Measurements from ENCODE around the gene KATNAL2. TPM values are rescaled to one million over a fixed set of nuclear protein-coding genes. Genes with fewer than 3 reads are reported as not detected.

Gene KATNAL2
- total RNA-seq, 1 experiment from 2014 or later, result 21.7 TPM

GRCh38 chr18:46942646-46943045 lies 25.2 kb downstream of the KATNAL2 start:
- Histone ChIP-seq H3K27ac (ENCODE audit: insufficient read length, low read depth, low read length) (no peak overlapping the region), H3K9me3 (ENCODE audit: control insufficient read depth, low read depth, low read length) (no peaks in the 10 kb centered on the region), H3K14ac (ENCODE audit: insufficient read depth, low read length) (no peak overlapping the region), H3K18ac (ENCODE audit: insufficient read length, low read depth, low read length) (no peak overlapping the region), H2BK12ac (ENCODE audit: insufficient read length, low read depth, low read length) (no peak overlapping the region), H3K27me3 (ENCODE audit: insufficient read depth, low read length) (no peaks in the 10 kb centered on the region), H2AFZ (ENCODE audit: low read length) (no peak overlapping the region), H3K4ac (ENCODE audit: low read depth, low read length) (no peak overlapping the region), H4K5ac (ENCODE audit: insufficient read length, low read depth, low read length) (no peak overlapping the region), H4K8ac (replicated peaks; ENCODE audit: insufficient read length, low read depth, low read length) (no peak overlapping the region), H2BK15ac (ENCODE audit: low read depth, low read length) (no peak overlapping the region), H3K23me2 (ENCODE audit: insufficient read length, low read depth, low read length, poor library complexity, severe bottlenecking) (peaks cover 4% of the 10 kb centered on the region), H3T11ph (ENCODE audit: low read length) (no peak overlapping the region), H3K4me2 (ENCODE audit: insufficient read depth, insufficient read length, low read length) (no peak overlapping the region), H3K56ac (ENCODE audit: insufficient read length, low read depth, low read length) (no peak overlapping the region), H2BK5ac (ENCODE audit: insufficient read length, low read length) (no peak overlapping the region), H3K4me1 (ENCODE audit: insufficient read depth, low read length) (peaks cover 5% of the 10 kb centered on the region; the same call in 1 of the 2 replicates), H2BK20ac (ENCODE audit: low read depth, low read length, poor library complexity, severe bottlenecking) (no peak overlapping the region), H4K20me1 (ENCODE audit: control insufficient read depth, insufficient read depth, insufficient read length) (no peaks in the 10 kb centered on the region), H3K79me2 (ENCODE audit: insufficient read depth, low read length) (no peaks in the 10 kb centered on the region), H2BK120ac (ENCODE audit: low read depth, low read length, poor library complexity, severe bottlenecking) (no peak overlapping the region), H4K91ac (ENCODE audit: insufficient read length, low read depth, low read length) (no peak overlapping the region), H3K23ac (ENCODE audit: insufficient read length, low read depth, low read length) (no peak overlapping the region), H3K9ac (ENCODE audit: extremely low read depth, insufficient read length, low read length) (no peak overlapping the region), H3K79me1 (ENCODE audit: insufficient read depth, low read depth, low read length, poor library complexity, severe bottlenecking) (no peaks in the 10 kb centered on the region), H2AK5ac (ENCODE audit: insufficient read length, low read length) (no peak overlapping the region)
- Mint-ChIP-seq H3K27me3 (ENCODE audit: low read depth) (no peaks in the 10 kb centered on the region), H3K4me3 (no peak overlapping the region), H3K27ac (no peak overlapping the region), H3K9me3 (no peaks in the 10 kb centered on the region), H3K36me3 (ENCODE audit: insufficient read depth in 1 of 3, low read depth in 3 of 3) (no peaks in the 10 kb centered on the region; a peak in 1 of 7 replicates), H3K4me1 (peaks cover 16 to 17% of the 10 kb centered on the region in 2 experiments)
- WGBS (ENCODE audit: extremely low coverage, insufficient read length, low lambda C conversion rate), result no CpG with 5 or more reads among the region's 2 CpGs
- no peak for TF ChIP-seq CTCF (conservative IDR thresholded peaks at IDR 0.05)
- no peak for DNase-seq
